Activated gamma-delta T cell (primary cell): Measurements from ENCODE around the gene ZNF416.

ENCODE experiments used
- DNase-seq: peaks from one replicate; lab custom pipeline; 2025; lab: John Stamatoyannopoulos, UW

ZNF416 gene

GRCh38 chr19:57559008-57559403 is 19.7 kb downstream of the ZNF416 start:
- peak; percentile 4 for DNase-seq

- DNase-seq: no peak
Observed at GRCh38 chr19:57558525-57558924, 20.2 kb downstream of the ZNF416 start.

GRCh38 chr19:57557659-57558058 is 21.1 kb downstream of the ZNF416 start:
- DNase-seq: no peak

DNA sequence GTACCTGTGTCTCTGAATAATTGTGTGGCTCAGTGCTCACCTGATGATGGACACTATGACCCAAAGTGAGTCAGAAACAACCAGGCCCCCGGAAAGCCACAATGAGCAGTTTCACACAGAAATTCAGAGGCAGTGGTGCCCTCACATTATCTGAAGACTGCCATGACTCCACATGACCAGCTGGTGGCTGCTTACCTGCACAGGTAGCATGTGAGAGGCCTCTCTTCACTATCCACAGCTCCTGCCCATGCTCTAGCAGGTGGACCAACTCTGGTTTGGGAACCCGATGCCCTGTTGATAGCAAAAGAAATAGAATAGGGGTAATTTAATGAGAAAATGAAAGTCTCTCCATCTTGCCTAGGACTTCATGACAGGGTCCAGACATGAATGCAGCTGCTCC is 26.3 kb downstream of the ZNF416 start:
- DNase-seq: no peak

- no peak for DNase-seq
Observed at GRCh38 chr19:57546513-57546912, 32.2 kb downstream of the ZNF416 start.

DNA sequence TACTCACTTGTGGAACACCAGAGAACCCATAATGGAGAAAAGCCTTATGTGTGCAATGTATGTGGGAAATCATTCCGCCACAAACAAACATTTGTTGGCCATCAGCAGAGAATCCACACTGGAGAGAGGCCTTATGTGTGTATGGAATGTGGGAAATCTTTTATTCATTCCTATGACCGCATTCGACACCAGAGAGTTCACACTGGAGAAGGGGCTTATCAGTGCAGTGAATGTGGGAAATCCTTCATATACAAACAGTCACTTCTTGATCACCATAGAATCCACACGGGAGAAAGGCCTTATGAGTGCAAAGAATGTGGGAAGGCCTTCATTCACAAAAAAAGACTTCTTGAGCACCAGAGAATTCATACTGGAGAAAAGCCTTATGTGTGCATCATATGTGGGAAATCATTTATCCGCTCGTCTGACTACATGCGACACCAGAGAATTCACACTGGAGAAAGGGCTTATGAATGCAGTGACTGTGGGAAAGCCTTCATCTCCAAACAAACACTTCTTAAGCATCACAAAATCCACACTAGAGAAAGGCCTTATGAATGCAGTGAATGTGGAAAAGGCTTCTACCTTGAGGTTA is 40.7 kb downstream of the ZNF416 start:
- no peak for DNase-seq

DNA sequence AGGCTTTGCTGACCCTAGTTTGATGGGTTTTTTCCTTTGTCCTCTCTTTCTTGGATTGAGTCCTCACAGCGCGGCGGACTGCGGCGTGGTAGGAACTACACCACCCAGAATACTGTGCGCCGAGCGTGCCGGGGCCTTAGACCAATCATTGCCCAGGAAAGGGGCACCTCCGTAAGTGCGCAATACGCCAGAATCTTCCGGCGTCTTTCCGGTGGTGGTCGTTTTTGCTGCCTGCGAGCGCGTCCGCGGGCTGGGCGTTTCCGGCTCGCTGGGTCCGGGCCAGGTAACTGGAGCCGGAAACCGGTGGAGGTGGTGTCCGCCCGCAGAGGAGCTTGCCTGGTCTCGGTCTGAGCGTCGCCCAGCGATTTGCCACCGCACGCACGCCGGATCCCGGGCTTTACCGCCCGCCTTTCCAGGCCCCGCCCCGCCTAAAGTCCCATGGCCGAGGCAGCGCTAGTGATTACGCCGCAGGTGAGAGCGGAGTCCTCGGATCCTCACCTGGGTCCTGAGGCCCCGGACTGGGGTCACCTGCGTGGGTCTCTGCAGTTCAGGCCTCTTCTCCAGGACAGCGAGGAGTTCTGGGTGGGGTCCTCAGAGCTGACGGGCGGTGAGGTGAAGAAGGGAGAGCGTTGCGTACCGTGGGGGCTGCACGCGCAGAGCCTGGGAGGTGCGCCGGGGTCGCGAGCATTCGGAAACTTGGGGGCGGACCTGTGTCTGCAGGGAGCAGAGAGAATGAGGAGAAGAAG is 51.4 kb downstream of the ZNF416 start, which contains the start of gene ZNF549:
Gene ZNF549, plus strand, starts transcription at position 221 of the 746 bp plus-strand sequence. Its CDS starts 218 bp downstream, at position 439.
- peak; percentile 72 for DNase-seq
